NOMO-1 treated with dmso at 0.1 percent for 144 hours (cell line): Measurements from ENCODE around the gene KCNT1.

Experiments
- DNase-seq: peaks from one replicate; lab custom pipeline; 2025; ENCODE audit not compliant: unreplicated experiment; lab: John Stamatoyannopoulos, UW

KCNT1 gene

GRCh38 chr9:135815830-135816650 is 114.1 kb downstream of the KCNT1 start:
- DNase-seq, result no peak

DNA sequence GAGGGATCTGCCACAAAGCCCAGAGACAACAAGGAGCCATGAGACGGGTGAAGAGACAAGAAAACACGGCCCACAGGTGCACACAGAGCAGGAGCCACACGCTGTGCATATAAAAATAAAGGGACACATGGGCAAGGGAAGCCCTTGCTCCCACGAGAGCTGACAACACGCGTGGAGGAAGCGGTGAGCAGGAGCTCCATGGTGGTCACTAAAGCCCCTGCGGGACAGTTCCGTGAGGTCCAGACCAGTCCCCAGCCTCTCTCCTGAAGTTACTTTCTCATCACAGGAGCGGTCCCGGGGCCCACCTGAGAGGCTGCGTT is 114.6 kb downstream of the KCNT1 start:
- no peak for DNase-seq

DNA sequence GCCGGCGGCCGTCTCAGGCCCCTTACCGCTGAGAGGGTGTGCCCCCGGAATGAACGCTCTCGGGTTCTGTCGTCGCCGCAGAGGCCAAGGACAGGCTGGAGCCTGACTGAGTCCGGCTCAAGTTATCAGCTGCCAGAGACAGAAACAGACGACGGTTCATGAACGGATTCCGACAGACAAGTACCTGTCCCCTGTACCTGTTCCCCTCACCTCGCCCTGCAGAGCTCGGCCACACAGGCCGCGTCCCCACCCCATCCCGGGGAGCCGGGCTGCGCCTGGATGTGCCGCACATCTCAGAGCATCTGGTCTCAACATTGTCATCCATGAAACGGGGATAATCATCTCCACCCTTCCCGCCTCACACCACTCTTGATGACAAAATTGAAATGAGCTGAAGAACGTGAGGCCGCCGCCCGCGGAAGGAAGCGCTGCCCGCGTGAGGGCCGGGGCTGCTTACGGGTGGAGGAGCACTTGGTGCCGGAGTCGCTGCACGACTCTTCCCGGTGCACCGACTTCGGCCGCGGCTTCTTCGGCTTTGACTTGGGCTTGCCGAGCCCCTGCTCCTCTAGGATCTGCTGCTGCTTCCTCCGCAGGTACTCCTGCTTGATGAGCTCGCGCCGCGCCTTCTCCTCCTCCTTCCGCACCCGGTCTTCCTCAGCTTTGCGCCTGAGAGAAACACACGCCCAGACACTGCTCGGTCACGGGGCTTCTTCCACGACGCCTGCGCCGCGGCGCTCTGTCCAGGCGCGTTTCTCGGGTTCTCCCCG is 116.1 kb downstream of the KCNT1 start:
- DNase-seq, result no peak

DNA sequence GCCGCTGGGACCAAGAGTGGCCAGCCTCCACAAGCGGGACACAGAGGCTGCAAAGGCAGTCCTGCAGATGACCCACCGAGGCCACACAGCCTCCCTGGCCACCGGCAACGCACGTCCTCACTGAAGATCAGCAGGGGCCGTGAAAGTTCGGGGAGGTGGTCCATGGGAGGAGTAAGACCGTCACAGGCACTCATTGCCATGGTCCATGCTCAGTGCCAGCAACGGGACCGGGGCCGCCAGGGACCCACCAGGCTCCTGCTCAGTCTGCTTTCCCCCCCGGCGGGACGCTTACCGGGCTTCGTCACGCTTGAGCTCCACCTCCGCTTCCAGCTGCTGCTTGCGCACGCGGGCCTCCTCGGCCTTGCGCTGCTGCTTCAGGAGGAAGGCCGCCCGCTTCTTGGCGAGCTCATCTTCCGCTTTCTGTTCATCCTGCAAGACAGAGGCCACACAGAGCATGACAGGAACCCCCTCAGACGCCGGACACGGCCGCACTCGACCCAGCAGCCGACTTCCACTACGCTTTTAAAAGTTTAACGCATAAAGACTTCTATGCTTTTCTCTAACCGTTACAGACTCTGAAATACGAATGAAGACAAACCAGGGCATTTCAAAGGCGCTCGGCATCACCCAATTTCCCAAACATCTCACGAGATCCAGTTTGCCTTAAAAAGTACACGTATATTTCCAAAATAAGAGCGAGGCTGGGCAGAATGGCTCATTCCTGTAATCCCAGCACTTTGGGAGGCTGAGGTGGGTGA is 116.9 kb downstream of the KCNT1 start:
- no peak for DNase-seq

DNA sequence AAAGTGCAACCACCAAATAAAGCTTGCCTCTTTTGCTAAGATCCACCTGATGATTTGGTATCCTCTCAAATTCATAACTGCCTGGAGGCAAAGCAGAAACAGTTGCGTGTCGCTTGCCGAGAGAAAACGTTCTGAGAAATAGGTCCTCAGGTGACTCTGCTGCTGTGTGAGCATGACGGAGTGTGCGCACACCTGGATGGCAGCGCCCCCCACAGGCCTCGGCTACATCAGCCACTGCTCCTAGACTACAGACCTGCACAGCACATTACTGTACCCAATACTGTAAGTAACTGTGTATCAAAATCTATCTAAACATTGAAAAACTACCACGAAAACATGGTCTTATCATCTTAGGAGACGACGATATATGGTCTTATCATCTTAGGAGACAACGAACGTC is 117.9 kb downstream of the KCNT1 start:
- no peak for DNase-seq

DNA sequence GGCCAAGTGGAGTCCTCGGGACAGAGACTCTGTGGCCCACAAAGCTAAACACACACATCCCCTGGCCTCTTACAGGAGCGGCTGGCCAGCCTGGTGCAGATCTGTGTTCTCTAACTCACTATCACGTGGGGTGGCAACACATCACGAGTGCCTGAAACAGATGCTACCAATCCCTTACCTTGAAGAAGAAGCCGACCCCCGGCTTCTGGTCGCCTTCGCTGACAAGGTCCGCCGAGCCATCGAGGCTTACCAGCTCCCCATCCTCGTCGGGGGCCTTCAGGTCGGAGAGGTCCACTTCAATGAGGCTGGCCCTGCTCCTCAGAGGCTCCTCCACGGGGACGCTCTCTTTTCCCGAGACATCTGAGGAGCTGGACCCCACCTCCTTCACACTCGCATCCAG is 118.7 kb downstream of the KCNT1 start:
- no peak for DNase-seq

DNA sequence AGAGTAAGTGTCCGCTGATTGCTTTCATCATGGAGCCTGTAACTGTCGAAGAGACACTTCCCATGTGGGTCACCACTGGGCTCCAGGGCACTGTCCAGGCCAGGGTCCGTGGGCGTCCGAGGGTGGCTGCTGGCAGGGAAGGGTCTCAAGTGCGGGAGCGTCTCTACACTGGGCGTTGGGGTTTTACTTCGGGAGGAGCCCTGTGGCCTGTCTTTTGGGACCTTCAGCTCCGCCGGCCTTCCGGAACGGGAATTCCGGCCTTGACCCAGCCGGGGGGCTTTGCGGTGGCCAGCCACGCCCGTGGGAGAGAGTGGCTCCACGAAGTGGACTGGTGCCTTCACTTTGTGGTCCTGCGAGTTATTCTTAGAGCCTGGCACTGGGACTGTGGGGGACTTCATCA is 119.1 kb downstream of the KCNT1 start:
- DNase-seq, result no peak

- no peak for DNase-seq
Observed at GRCh38 chr9:135821733-135822373, 119.9 kb downstream of the KCNT1 start.

GRCh38 chr9:135822374-135822755 is 120.4 kb downstream of the KCNT1 start:
- no peak for DNase-seq

DNA sequence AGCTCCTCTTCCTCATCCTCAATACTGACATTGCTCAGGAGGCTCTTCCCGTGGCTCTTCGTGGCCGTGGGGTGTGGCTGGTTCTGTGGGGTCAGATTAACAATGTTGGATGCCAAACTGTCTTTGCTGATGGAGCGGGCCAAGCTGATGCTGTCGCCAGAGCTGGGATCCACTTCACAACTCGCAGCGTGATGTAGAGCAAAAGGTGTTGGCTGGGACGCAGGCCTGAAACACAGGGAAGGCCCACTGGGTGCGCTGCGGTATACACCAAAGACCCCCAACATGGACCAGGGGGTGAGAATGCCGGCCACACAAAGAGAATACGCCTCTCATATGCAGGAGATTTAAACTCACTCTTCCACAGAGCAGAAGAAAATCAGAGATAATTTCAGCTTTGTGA is 121.1 kb downstream of the KCNT1 start:
- no peak for DNase-seq

DNA sequence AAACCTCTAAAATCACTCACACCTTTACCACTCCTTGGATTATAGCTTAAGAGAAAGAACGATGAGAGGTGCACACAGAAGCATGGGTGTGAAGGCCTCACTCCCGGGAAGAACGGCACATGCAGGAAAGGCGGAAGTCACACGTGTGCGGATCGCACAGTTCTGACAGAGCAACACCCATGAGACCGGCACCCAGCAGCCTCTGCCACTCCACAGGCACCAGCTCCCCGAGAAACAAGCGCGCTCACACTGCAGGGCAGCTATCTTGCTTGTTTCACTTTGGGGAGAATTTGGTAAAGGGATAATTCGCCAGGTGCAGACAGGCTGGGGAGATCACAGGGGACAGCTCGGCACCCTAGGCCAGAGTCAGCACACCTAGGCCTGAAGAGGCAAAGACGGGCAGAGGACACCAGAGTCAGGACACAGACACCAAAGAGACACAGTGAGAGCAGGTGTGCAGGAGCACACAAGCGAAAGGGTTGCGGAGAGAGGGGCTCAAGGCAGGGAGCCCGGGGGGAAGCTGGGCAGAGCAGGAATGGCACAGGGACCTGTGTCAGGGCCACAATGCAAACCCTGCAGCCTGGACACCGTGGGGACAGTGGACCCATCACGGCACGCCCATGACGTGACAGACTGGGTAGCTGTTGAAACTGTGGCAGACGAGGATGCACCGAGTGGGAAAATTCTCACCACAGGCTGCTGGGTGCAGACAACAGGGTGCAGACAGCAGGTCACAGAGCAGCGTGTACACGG is 123.6 kb downstream of the KCNT1 start:
- no peak for DNase-seq

DNA sequence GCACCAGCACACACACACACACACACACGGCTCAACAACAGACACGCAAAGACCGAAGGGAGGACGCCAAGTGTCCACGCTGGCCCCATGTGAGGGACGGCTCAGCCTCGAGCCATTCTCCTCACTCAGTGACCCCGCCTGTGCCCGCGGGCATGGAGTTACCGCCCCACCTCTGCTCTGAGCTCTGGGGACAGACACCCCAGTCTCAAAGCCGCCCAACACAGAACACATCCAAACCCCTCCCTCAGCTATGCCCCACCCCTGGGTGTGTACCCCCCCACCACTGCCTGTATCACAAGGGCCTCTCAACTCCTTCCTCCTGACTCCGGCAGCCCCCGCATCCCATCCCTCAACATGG is 124.2 kb downstream of the KCNT1 start:
- no peak for DNase-seq

DNA sequence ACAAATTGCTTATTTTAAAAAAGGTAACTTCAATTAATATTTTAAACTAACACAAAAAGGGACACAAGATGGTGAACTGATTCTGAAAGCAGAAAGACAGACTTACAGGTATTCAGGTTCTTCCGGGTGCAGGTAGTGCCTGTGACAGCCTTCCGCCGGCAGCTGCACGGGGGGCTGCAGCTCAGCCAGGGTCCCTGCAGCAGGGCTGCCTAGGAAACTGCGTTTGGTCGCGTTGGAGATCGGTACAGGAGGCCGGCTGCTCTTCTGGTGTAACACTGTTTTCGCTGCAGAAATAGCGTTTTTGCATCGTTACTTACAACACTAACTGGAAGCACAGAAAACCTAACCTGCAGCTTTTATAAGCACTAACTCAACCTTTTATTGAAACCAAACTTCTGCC is 125.3 kb downstream of the KCNT1 start:
- no peak for DNase-seq

GRCh38 chr9:135827866-135828580 is 126.0 kb downstream of the KCNT1 start:
- no peak for DNase-seq

- DNase-seq, result no peak
Observed at GRCh38 chr9:135828656-135829055, 126.7 kb downstream of the KCNT1 start.

GRCh38 chr9:135830496-135830895 is 128.5 kb downstream of the KCNT1 start:
- no peak for DNase-seq

- no peak for DNase-seq
Observed at GRCh38 chr9:135833864-135834263, 131.9 kb downstream of the KCNT1 start.

DNA sequence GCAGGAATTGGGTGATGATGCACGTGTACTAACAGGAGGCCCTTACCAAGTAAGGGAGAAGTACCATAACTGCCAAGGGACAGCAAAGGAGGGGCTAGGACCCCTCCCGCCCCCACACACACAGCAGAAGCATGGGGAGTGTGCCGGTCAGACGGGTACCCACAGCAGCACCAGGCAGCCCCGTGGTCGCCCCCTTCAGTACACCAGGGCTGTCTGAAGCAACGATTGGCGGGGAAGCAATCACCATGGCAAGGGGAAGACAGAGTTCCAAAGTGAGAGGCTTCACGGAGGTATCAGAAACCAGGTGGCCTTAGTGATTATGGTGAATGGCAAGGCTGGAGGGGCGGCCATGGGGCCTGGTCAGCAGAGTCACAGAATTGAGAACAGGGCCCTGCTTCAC is 133.1 kb downstream of the KCNT1 start:
- no peak for DNase-seq

GRCh38 chr9:135839516-135839915 is 137.5 kb downstream of the KCNT1 start:
- DNase-seq, result no peak

DNA sequence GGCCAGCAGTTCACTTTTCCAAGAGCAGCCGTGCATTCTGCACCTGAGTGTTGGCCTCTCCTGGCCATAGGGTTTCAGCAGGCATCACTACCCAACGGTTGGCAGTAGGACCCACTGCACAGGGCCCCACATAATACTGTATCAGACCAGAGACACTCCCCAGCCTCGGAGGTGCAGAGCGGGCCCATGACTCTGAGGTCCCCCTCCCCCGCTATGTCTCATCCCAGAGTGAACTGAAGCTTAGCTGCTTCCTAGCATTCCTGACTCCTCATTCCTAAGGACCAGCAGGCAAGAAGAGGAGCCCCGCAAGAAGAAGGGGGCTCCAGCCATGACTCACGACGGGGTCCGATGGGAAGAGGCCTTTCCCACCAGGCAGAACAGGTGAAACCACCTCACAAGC is 138.1 kb downstream of the KCNT1 start:
- no peak for DNase-seq
